TTC549 (cell line): ENCODE data around the gene RBMS1.

Experiments used
- FAIRE-seq: peaks from 2 replicates; lab custom pipeline; 2012; peaks lifted over from hg19 to GRCh38; lab: Jason Lieb, UNC

The RBMS1 gene

GRCh38 chr2:160249876-160250275, 243.7 kb downstream of the RBMS1 start:
- FAIRE-seq, result no peak

- FAIRE-seq, result no peak
Observed at GRCh38 chr2:160247296-160248035, 246.1 kb downstream of the RBMS1 start.

GRCh38 chr2:160246356-160246755, 247.3 kb downstream of the RBMS1 start:
- no peak for FAIRE-seq

- FAIRE-seq, result no peak
Observed at GRCh38 chr2:160245614-160246155, 247.9 kb downstream of the RBMS1 start.

GRCh38 chr2:160242893-160243564, 250.6 kb downstream of the RBMS1 start:
- FAIRE-seq, result no peak

GRCh38 chr2:160241251-160242137, 252.1 kb downstream of the RBMS1 start:
- FAIRE-seq, result no peak

- FAIRE-seq, result no peak
Observed at GRCh38 chr2:160239436-160239835, 254.2 kb downstream of the RBMS1 start.

- FAIRE-seq, result no peak
Observed at GRCh38 chr2:160238392-160238791, 255.2 kb downstream of the RBMS1 start.

GRCh38 chr2:160232905-160233475, 260.6 kb downstream of the RBMS1 start:
- FAIRE-seq, result no peak

GRCh38 chr2:160229591-160229990, 264.0 kb downstream of the RBMS1 start:
- no peak for FAIRE-seq

- no peak for FAIRE-seq
Observed at GRCh38 chr2:160228141-160228917, 265.3 kb downstream of the RBMS1 start.

GRCh38 chr2:160227293-160227915, 266.2 kb downstream of the RBMS1 start:
- FAIRE-seq, result no peak

- FAIRE-seq, result no peak
Observed at GRCh38 chr2:160226367-160226766, 267.2 kb downstream of the RBMS1 start.

- FAIRE-seq, result no peak
Observed at GRCh38 chr2:160225722-160226121, 267.9 kb downstream of the RBMS1 start.

- FAIRE-seq, result no peak
Observed at GRCh38 chr2:160224507-160224906, 269.1 kb downstream of the RBMS1 start.

GRCh38 chr2:160224060-160224459, 269.5 kb downstream of the RBMS1 start:
- FAIRE-seq, result no peak

GRCh38 chr2:160223560-160223959, 270.0 kb downstream of the RBMS1 start:
- FAIRE-seq, result no peak

GRCh38 chr2:160222546-160223283, 270.9 kb downstream of the RBMS1 start:
- FAIRE-seq, result no peak
